Osteoblast (primary cell): ENCODE data around the gene PSMB3. TPM values are rescaled to one million over a fixed set of nuclear protein-coding genes. Genes with fewer than 3 reads are reported as not detected.

Source experiments
- DNase-seq: peaks from one replicate; pipeline ENCODE4 v3.0.0; 2011; ENCODE audit warnings: low spot score, mixed read lengths; ENCODE audit not compliant: insufficient read length; ENCODE audit errors: missing footprints
- H2AFZ ChIP-seq: 2 replicates; pipeline ENCODE4 v1.6.0; 2011; ENCODE audit warnings: mild to moderate bottlenecking, low read length
- H3K27ac ChIP-seq: 2 replicates; pipeline ENCODE4 v1.5.1; 2011; ENCODE audit warnings: mild to moderate bottlenecking, low read depth, low read length, moderate library complexity
- H3K27me3 ChIP-seq: 2 replicates; pipeline ENCODE4 v1.6.0; 2012; ENCODE audit warnings: mild to moderate bottlenecking, control low read depth, inconsistent platforms, low read length, moderate library complexity; ENCODE audit not compliant: insufficient read depth
- H3K36me3 ChIP-seq: 2 replicates; pipeline ENCODE4 v1.5.1; 2011; ENCODE audit warnings: mild to moderate bottlenecking, low read length, control low read depth, moderate library complexity; ENCODE audit not compliant: insufficient read depth
- H3K4me1 ChIP-seq: 2 replicates; pipeline ENCODE4 v1.5.1; 2011; ENCODE audit warnings: mild to moderate bottlenecking, low read length, control low read depth, moderate library complexity; ENCODE audit not compliant: insufficient read depth
- H3K4me2 ChIP-seq: 2 replicates; pipeline ENCODE4 v1.6.0; 2011; ENCODE audit warnings: mild to moderate bottlenecking, low read length; ENCODE audit not compliant: insufficient read depth
- H3K4me3 ChIP-seq: fragments of 200-600 bp; sonication (generic); 3 replicates; pipeline ENCODE4 v1.5.1; 2012; ENCODE audit warnings: mild to moderate bottlenecking, low read length, inconsistent platforms; ENCODE audit not compliant: insufficient read depth
- H3K79me2 ChIP-seq: 2 replicates; pipeline ENCODE4 v1.6.0; 2012; ENCODE audit warnings: mild to moderate bottlenecking, low read length, control low read depth, inconsistent platforms; ENCODE audit not compliant: insufficient read depth
- H3K9me3 ChIP-seq: 2 replicates; pipeline ENCODE4 v1.5.1; 2011; ENCODE audit warnings: low read depth, low read length, control low read depth
- H4K20me1 ChIP-seq: 2 replicates; pipeline ENCODE4 v1.6.0; 2012; ENCODE audit warnings: mild to moderate bottlenecking, low read length, control low read depth; ENCODE audit not compliant: insufficient read depth
- total RNA-seq: library from RNA; depleted of rRNA; stranded (reverse); fragments of >200 nt; gene quantifications from 2 replicates; pipeline ENCODE4 v1.2.3, GENCODE V29; 2012
- TF ChIP-seq, protein P1 (sequence below): IDR thresholded peaks from 2 replicates; pipeline ENCODE4 v1.5.1; 2011; ENCODE audit warnings: mild to moderate bottlenecking, low read depth, low read length, moderate library complexity; ENCODE audit errors: extremely low read depth

The PSMB3 gene
- total RNA-seq, 1 donor = 235 TPM

DNA sequence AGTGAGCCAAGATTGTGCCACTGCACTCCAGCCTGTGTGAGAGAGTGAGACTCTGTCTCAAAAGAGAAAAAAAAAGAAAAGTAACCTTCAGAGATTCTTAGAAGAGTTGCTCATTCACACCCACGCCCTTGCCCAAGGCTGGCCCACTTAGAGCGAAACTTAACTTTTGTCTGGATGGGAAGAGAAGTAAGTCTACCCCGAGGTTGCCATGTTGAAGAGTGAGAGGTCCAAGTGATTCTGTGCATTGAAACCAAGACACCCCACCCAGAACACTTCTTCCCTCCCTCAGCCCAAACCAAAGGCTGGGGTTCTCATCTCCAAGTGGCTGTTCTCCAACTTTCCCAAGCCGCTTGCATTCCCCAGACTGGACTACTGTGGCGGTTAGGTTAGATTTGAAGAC is 24.8 kb upstream of the PSMB3 start:
- no peak overlapping the region for H2AFZ ChIP-seq
- H3K4me2 ChIP-seq = no peak overlapping the region
- H3K27me3 ChIP-seq = no peaks in the 10 kb centered on the region
- H3K36me3 ChIP-seq = peaks cover 13% of the 10 kb centered on the region
- no peaks in the 10 kb centered on the region for H3K9me3 ChIP-seq
- no peak overlapping the region for H3K27ac ChIP-seq
- H3K4me1 ChIP-seq = peaks cover 10% of the 10 kb centered on the region
- no peak for DNase-seq
- H3K4me3 ChIP-seq = no peak overlapping the region
- peaks cover 14% of the 10 kb centered on the region for H3K79me2 ChIP-seq
- peaks cover 11% of the 10 kb centered on the region for H4K20me1 ChIP-seq
- TF ChIP-seq, protein P1, sequence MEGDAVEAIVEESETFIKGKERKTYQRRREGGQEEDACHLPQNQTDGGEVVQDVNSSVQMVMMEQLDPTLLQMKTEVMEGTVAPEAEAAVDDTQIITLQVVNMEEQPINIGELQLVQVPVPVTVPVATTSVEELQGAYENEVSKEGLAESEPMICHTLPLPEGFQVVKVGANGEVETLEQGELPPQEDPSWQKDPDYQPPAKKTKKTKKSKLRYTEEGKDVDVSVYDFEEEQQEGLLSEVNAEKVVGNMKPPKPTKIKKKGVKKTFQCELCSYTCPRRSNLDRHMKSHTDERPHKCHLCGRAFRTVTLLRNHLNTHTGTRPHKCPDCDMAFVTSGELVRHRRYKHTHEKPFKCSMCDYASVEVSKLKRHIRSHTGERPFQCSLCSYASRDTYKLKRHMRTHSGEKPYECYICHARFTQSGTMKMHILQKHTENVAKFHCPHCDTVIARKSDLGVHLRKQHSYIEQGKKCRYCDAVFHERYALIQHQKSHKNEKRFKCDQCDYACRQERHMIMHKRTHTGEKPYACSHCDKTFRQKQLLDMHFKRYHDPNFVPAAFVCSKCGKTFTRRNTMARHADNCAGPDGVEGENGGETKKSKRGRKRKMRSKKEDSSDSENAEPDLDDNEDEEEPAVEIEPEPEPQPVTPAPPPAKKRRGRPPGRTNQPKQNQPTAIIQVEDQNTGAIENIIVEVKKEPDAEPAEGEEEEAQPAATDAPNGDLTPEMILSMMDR = no peak

DNA sequence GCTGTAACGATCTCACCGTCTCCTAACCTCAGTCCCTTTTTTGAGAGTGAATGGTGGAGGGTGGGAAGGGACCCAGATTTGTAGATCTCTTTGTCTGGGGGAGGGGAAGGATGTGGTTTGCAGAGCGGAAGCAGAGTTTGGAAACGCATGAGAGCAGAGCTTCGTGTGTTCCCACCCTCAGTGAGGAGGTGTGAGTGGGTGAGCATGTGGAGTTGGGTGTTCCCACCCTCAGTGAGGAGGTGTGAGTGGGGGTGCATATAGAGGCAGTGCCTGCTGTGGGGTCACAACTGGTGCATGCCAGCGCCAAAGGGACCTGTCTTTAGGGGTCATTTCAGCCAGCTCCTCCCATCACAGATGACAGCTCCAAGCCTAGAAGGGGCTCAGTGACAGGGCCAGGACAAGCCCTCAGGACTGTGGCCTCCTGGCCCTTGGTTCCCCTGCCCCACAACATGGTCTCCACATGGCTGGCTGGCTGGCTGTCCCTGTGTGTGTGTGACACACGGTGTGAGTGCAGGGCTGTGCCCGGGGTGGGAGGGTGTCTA is 24.2 kb upstream of the PSMB3 start:
- Histone ChIP-seq H2AFZ (no peak overlapping the region), H3K9me3 (no peaks in the 10 kb centered on the region)
- DNase-seq = no peak

DNA sequence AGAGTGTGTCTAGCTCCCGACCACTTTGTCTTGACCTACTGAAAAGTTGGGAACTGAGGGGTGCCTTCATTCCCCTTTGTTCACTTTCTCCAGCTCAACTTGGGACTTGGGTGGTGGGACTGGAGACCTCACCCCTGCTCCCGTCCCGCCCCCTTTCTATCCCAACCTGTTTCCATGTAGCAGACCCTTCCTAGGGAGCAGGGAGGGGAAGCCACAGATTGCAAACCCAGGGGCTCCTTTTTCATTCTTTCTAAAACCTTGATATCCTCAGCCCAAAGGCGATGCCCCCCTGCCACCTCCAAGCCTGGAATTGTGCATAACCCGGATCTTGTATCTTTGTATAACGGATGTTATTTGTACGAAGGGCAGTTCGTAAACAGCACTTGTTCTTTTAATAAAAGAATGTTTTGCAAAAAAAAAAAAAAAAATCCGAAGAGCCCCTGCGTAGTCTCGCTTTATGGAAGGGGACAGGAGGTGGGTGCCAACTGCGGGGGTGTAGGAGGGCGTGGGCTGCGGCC is 23.1 kb upstream of the PSMB3 start:
- H4K20me1 ChIP-seq = peaks cover 24% of the 10 kb centered on the region
- peaks cover 30% of the 10 kb centered on the region for H3K79me2 ChIP-seq
- peaks cover 10% of the 10 kb centered on the region for H3K4me1 ChIP-seq
- DNase-seq = no peak
- no peaks in the 10 kb centered on the region for H3K9me3 ChIP-seq
- TF ChIP-seq, protein P1 = no peak
- H3K4me2 ChIP-seq = peak overlapping the region; percentile 78
- no peaks in the 10 kb centered on the region for H3K27me3 ChIP-seq
- no peak overlapping the region for H2AFZ ChIP-seq
- no peak overlapping the region for H3K27ac ChIP-seq
- H3K4me3 ChIP-seq = peak overlapping the region; percentile 92
- peaks cover 18% of the 10 kb centered on the region for H3K36me3 ChIP-seq

More for the DNA sequence above, 24.2 kb upstream of the PSMB3 start:
- Histone ChIP-seq H3K4me1 (peaks cover 10% of the 10 kb centered on the region), H3K4me2 (no peak overlapping the region), H3K36me3 (peaks cover 9% of the 10 kb centered on the region), H3K27me3 (no peaks in the 10 kb centered on the region), H3K4me3 (no peak overlapping the region), H3K27ac (no peak overlapping the region), H4K20me1 (peaks cover 14% of the 10 kb centered on the region), H3K79me2 (peaks cover 21% of the 10 kb centered on the region)
- TF ChIP-seq, protein P1 = no peak

DNA sequence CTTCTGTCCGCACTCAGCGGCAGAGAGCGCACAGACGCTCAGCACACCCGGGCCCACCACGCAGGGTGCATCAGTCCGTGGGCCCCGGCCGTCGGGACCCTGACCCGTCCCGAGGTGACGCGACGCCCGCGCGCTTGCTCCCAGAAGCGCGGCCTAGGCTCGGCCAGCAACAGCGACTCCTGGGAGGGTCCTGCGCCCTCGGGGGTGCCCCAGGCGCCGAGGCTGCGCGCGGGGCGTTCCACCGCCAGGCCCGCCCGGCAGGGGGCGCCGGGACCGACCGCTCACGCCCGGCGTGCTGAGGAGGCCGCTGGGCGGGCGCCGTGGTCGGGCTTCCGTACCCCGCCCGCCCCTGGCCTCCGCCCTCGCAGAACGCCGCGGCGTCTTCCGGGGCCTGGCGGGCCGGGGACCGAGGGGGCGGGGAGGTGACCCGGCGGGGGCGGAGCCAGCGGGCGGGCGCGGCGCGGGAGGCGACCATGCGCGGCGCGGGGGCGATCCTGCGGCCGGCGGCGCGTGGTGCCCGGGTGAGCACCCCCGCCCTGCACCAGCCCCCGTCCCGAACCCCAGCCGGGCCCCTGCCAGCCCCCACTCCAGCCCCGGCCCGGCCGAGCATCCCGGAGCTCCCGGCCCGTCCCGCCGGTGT is 22.5 kb upstream of the PSMB3 start, which contains the start of gene CISD3:
Gene CISD3 (plus strand): TSS at position 456 of the 640 bp plus-strand sequence. CDS start 18 bp downstream, at position 474.
- Histone ChIP-seq H3K4me2 (peak within 1 kb of the TSS; percentile 96), H3K4me1 (peaks cover 11% of the 10 kb centered on the region), H3K36me3 (peaks cover 20% of the 10 kb centered on the region), H3K4me3 (peak within 1 kb of the TSS; percentile 92), H3K9me3 (no peaks in the 10 kb centered on the region), H2AFZ (peak within 1 kb of the TSS; percentile 72), H4K20me1 (peaks cover 27% of the 10 kb centered on the region), H3K79me2 (peaks cover 33% of the 10 kb centered on the region), H3K27ac (peak within 1 kb of the TSS; percentile 66), H3K27me3 (no peaks in the 10 kb centered on the region)
- DNase-seq = peak; percentile 100
- TF ChIP-seq, protein P1 = peak; percentile 40
